GM03348 (cell line): Measurements from ENCODE around the gene ZNF467.

Experiments
- DNase-seq: peaks from one replicate; pipeline ENCODE4 v3.0.0; 2012; ENCODE audit warnings: low spot score

ZNF467 gene

DNA sequence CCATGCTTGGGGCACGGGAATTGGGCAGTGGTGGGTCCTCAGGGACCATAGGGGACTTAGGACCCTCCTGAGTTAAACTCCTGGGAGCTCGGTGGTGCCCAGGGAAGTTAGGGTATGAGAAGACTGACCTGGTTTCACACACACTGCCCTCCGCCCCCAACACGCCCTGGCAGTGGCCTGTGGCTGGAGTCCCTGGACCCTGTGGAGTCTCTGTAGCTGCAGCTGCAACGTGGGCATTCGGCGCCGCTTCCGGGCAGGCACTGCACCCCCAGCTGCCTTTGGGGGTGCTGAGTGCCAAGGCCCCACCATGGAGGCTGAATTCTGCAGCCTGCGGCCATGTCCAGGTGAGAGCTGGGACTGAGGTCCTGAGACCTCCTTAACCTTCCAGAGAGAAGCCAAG is 34.9 kb upstream of the ZNF467 start:
- no peak for DNase-seq

- DNase-seq, result no peak
These were observed 33.3 kb upstream of the ZNF467 start for GRCh38 chr7:149806726-149807125.

DNA sequence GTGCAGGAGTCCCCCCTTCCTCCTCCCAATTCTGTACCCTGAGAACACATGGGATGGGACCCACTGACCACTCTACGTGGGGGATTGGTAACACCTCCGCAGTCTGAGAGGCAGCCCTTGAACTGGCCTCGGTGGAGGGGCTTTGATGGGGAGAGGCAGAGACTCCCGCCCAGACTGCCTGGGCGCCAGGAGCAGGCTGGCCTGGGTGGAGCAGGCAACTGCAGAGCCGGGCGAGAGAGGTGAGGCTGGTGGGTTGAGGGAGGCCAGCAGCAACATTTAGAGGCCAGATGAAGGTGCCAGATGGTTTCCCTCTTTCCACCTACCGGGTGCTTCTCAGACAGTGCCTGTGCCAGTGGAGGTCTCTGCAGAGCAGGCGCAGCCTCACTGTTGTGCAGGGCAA is 30.7 kb upstream of the ZNF467 start:
- no peak for DNase-seq

DNA sequence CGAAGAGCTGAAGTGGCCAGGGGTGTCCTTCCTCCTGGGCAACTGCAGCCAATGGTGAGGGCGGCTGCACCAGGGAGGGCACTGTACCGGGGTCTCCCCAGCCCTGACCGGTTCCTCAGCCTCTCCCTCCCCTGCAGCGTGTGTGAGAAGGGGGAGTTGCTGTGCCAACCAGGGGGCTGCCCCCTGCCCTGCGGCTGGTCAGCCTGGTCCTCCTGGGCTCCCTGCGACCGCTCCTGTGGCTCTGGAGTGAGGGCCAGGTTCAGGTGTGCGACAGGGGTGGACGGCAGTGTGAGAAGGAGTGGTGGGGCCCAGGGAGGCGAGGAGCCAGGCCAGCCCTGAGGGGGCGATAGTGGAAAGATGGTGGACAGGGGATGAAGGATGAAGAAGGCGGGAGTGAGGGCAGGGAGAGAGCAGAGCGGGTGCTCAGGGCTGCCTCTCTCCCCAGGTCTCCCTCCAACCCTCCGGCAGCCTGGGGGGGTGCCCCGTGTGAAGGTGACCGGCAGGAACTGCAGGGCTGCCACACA is 30.2 kb upstream of the ZNF467 start:
- DNase-seq, result no peak

DNA sequence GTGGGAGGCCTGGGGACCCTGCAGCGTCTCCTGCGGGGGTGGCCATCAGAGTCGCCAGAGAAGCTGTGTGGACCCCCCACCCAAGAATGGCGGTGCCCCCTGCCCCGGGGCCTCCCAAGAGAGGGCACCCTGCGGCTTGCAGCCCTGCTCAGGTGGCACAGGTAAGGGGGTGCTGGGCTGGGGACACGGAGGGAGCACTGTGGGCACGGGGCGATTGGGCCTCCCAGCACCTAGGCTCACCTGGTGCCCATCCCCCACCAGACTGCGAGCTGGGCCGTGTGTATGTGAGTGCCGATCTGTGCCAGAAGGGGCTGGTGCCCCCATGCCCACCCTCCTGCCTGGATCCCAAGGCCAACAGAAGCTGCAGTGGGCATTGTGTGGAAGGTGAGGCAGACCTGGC is 29.6 kb upstream of the ZNF467 start:
- DNase-seq, result no peak

- DNase-seq, result no peak
These were observed 28.4 kb upstream of the ZNF467 start for GRCh38 chr7:149801816-149802215.

- no peak for DNase-seq
These were observed 27.7 kb upstream of the ZNF467 start for GRCh38 chr7:149801002-149801566.

DNA sequence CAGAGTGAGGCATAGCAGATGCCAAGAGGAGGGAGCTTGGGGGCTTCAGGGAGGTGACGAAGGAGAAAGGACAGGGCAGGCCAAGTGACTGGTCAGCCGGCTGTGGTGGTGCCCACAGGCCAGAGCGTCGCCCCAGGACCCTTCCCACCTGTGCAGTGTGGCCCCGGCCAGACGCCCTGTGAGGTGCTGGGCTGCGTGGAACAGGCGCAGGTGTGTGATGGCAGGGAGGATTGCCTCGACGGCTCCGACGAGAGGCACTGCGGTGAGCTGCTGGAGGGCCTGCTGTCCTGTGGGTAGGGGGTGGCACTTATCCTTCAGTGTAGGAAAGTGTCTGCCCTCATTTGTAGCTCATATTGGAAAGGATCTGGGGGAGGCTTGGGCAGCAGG is 26.8 kb upstream of the ZNF467 start:
- no peak for DNase-seq

GRCh38 chr7:149799397-149800168 is 26.2 kb upstream of the ZNF467 start:
- no peak for DNase-seq

DNA sequence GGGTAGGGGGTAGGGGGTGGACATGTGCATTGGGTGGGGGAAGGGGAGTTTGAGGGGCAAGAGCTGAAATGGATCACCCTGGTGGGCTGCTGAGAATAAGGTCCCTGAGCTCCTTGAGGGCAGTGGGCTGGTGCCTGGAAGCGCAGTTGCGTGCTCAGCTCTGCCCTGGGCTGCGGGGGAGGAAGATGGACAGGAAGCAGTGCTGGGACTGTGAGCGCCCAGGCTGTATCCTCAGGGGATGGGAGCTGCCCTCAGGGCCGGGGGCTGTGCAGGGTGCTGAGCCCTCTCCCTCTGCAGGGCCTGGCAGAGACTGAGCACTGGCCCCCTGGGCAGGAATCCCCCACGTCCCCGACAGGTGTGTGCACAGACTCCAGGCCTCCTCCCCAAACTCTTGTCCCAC is 24.4 kb upstream of the ZNF467 start:
- no peak for DNase-seq

GRCh38 chr7:149796287-149796860 is 23.0 kb upstream of the ZNF467 start:
- DNase-seq, result no peak

DNA sequence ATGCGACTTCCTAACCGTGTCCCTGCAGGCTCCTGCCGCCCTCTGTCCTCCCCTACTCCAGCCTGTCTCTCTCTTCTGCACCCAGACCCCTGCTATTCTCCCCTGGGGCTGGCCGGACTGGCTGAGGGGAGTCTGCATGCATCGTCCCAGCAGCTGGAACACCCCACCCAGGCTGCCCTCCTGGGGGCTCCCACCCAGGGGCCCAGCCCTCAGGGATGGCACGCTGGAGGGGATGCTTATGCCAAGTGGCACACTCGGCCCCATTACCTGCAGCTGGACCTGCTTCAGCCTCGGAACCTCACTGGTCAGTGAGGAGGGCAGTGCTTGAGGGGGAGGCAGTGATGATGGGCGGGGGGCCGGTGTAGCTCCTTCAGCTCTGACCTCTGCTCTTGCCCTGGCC is 21.7 kb upstream of the ZNF467 start:
- DNase-seq, result no peak

- no peak for DNase-seq
These were observed 21.3 kb upstream of the ZNF467 start for GRCh38 chr7:149794661-149795060.

DNA sequence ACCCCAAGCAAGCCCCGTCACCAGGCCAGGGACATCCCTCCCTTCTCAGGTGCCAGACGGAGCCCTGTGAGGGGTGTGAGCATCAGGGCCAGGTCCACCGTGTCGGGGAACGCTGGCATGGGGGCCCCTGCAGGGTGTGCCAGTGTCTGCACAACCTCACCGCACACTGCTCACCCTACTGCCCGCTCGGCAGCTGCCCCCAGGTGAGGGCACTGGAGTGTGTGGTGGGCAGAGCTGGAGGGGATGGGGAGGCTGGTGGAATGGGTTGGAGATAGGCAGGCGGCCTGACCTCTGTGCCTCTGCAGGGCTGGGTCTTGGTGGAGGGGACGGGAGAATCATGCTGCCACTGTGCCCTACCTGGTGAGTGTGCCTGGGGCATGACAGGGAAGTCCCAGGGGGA is 19.9 kb upstream of the ZNF467 start:
- no peak for DNase-seq

DNA sequence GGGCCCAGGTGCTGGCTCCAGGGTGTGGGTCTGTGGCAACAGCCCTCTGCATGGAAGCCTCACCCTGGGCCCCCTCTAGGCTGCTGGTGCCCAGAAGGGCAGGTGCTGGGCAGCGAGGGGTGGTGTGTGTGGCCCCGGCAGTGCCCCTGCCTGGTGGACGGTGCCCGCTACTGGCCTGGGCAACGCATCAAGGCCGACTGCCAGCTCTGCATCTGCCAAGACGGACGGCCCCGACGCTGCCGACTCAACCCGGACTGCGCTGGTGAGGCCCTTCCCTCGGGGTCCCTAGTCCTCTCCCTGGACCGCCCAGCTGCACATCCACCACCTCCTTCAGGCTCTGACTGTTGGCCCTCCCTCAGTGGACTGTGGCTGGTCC is 18.8 kb upstream of the ZNF467 start:
- no peak for DNase-seq

- no peak for DNase-seq
These were observed 18.2 kb upstream of the ZNF467 start for GRCh38 chr7:149791411-149792219.

DNA sequence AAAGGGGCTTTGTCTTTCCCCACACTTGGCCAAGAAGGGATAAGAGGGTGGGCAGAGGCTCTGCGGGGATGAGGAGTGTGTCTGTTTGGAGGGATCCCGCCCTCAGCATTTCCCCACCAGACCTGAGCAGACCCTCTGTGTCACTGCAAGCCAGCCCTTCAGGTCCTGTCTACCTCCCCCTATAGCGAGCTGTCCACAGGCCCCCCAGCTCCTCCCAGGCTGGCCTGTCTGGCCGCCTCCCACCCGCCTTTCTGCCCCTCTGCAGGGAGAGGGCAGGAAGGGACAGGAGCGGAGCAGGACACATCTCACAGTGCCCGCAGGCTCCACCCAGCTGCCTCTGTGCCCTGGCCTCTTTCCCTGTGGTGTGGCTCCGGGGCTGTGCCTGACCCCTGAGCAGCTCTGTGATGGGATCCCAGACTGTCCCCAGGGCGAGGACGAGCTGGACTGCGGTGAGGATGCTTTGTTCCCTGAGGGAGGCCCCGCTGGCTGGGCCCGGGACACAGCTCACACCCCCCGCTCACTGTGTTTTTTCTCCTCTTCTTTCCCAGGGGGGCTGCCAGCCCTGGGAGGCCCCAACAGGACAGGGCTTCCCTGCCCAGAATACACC is 17.5 kb upstream of the ZNF467 start:
- DNase-seq, result no peak

DNA sequence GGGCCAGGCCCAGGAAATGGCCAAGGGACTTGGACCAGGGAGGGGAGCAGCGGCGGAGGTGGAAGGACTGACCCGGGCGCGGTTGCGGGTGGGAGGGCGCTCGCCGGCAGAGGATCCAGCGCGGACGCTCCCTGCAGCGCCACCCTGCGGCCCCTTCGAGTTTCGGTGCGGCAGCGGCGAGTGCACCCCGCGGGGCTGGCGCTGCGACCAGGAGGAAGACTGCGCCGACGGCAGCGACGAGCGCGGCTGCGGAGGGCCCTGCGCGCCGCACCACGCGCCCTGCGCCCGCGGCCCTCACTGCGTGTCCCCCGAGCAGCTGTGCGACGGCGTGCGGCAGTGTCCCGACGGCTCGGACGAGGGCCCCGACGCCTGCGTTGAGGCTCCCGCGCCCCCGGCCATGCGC is 16.8 kb upstream of the ZNF467 start:
- peak; percentile 47 for DNase-seq

DNA sequence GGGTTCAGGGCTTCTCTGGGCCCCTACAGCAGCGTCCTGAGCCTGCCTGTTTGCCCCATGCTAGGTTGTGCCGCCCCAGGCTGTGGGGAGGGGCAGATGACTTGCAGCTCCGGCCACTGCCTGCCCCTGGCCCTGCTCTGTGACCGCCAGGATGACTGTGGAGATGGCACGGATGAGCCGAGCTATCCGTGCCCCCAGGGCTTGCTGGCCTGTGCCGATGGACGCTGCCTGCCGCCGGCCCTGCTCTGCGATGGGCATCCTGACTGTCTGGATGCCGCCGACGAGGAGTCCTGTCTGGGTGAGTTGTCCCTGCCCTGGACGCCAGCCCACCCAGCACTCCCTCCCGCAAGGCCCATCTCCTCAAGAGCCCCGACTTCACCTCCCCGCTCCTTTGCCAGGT is 15.7 kb upstream of the ZNF467 start:
- no peak for DNase-seq

DNA sequence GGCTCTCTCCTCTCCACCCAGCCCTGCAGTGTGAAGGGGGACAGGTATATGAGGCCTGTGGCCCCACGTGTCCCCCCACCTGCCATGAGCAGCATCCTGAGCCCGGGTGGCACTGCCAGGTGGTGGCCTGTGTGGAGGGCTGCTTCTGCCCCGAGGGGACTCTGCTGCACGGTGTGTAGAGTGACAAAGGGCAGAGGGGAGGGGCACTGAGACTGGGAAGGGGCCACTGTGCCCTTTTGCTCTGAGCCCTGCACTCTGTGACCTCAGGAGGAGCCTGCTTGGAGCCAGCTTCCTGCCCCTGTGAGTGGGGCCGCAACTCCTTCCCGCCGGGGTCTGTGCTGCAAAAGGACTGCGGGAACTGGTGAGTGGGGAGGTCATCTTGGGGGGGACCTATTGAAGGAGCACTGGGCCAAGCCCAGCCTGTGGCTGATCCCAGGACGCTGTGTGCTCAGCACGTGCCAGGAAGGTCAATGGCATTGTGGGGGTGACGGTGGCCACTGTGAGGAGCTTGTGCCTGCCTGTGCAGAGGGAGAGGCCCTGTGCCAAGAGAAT is 15.0 kb upstream of the ZNF467 start:
- DNase-seq, result no peak

GRCh38 chr7:149787428-149788299 is 14.3 kb upstream of the ZNF467 start:
- DNase-seq, result no peak
